Tibial nerve (tissue), 4 donors: ENCODE data around the gene PNPLA5.

Experiments
- CTCF ChIP-seq, 5 experiments: fragments of 200-600 bp in 3 of 5; fragments of 450-650 bp in 2 of 5; sonication (generic) in 3 of 5; IDR thresholded peaks; one replicate each; pipeline ENCODE4 v1.5.1; 2016 to 2019; ENCODE audit warnings: antibody characterized with exemption in 5 of 5, mild to moderate bottlenecking in 3 of 5, moderate library complexity in 2 of 5
- EP300 ChIP-seq, 2 donors: sonication (generic); formaldehyde crosslinking; IDR thresholded peaks; one replicate each; pipeline ENCODE4 v1.6.1; 2017; ENCODE audit warnings: antibody characterized with exemption in 2 of 2, mild to moderate bottlenecking in 1 of 2
- POLR2A ChIP-seq, 2 donors: fragments of 450-650 bp; IDR thresholded peaks; one replicate each; pipeline ENCODE4 v1.6.1; 2017; ENCODE audit warnings: antibody characterized with exemption in 2 of 2, mild to moderate bottlenecking in 2 of 2, moderate library complexity in 2 of 2

DNA sequence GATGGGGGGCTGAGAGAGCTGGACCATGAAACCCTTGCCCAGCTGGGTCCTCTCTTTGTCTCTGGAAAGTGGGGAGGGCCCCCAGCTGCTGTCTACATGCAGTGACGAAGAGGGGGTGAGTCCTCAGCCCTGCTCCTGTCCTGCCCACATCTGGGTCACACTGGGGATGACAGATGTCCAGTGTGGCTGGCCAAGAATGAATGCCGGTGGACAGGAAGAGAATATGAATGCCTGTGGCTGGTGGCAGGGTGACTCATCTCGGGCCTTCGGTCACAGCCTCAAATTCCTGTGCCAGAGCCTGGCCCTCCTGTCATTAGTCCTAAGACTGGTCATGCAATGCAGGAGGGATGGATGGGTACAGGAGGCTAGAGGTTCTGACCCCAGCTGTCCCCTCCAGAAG, 29.6 kb upstream of the PNPLA5 start:
- TF ChIP-seq CTCF (IDR thresholded peaks at IDR 0.05) (no peak), POLR2A (IDR thresholded peaks at IDR 0.05) (no peak), EP300 (IDR thresholded peaks at IDR 0.05) (no peak)
